HG02970 (cell line): ENCODE results near the gene DNAH5.

Source experiments
- ATAC-seq: cut with Tn5 transposase; IDR thresholded peaks from one replicate; pipeline ENCODE4 v1.9.1; 2021; ENCODE audit warnings: mild to moderate bottlenecking, moderate library complexity, moderate number of reproducible peaks; ENCODE audit not compliant: unreplicated experiment, low FRiP score

The DNAH5 gene

DNA sequence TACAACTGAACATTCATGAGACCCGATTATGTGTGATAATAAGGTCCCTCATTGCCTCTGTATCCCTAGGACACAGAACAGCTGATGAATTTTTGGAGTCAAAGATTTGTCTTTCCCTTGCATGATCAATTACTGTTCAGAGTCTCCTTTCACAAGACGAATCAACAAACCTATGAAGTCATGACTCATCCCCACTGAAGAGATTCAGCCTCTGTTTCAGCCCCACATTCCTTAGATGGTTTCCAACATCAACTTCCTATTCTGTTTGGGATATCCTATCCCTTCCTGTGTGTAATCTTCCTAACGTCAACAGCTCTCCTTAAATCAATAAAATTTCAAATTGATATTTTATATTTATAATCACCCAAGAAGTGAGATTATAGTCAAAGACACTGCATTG is 199.0 kb downstream of the DNAH5 start:
- no peak for ATAC-seq

GRCh38 chr5:13740471-13740870 is 204.0 kb downstream of the DNAH5 start:
- ATAC-seq: no peak

- ATAC-seq: no peak
Observed at GRCh38 chr5:13739479-13739878, 205.0 kb downstream of the DNAH5 start.

DNA sequence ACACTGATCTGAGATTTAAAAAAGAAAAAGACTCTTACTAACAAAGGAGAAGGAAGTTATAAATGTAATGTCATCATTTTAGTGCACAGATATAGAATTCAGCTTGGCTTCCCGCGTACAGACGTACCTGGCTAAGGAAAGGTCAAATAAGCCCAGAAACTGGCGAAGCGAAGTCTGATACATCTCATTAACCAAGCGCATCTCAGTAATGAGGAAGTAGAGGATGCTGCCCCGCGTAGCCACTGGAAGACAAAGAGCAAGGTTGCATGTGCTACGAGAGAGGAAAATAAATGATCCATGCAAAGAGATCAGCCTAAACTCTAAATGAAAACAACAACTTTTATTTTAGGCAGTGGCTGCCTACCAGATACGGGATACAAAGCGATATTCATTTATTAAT is 208.8 kb downstream of the DNAH5 start:
- ATAC-seq: no peak

DNA sequence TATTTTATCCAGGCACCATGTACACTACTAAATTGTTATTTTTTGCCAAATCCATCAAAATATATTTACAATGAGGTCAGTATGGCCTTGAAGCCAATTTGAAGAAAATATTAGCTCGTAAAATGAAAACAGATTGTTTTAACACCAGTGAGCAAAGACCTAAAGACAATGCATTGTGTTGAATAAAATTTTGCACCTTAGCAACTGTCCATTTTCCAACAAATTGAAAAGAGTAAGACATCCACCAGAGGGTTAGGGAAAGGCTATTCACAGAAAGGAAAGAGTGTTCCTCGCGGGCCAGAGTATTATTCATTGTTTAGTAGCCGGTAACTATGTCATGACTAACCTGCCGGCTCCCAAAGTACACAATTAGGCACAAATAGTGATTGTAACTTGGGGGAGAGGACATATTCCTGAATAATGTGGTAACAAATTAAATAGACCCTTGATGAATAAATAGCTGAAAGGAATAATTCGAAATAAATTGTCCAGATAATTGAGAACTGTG is 213.3 kb downstream of the DNAH5 start:
- ATAC-seq: no peak

DNA sequence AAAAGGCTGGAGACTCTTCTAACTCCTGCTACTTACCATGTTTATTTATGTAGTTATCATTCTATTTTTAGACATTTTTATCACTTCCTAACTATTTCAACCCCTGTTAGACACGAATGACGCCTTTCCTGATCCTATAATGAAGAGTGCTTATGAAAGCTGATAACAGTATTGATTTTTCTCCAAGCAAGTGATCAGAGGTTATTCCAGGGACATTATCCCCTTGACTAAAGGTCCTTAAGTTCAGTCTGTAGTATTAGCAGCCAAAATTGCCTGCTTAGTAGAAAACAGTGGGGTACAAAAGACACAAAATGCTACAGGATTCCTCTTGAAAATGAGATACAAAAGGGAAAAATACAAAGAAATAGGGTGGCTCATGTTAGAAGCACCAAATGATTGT is 235.6 kb downstream of the DNAH5 start:
- ATAC-seq: no peak

DNA sequence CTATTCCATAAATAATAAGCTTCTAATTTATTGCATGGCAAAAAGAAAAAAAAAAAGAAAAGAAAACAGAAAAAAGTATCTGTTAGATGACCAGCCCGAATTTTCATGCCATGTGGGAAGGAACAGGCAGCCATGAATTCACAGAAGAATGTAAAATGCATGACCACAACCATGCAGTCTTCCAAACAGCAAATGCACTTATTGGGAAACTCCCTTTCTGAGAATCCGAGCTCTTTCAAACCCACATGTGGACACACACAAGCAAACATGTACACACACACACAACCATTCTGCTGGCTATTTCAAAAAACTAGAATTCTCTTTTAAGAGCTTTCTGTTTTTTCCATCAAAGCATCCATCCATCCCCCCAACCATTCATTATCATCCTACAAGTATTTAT is 236.1 kb downstream of the DNAH5 start:
- ATAC-seq: no peak

DNA sequence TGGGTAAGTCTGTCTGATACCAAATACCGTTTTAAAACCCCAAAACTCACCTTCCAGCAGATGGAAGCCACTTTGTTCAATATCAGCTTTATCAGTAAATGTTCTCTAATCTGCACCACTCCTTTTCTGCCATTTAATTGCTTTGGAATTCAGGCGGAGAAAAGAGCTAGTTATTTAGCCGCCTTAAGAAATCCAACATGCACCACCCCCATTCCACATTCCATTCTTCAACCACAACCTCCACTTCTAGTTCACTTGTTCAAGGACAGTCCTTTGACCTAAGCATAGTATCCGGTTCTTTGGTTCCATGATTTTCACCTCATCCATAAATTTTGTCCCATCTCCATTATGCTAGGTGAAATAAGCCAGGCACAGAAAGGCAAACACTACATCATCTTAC is 240.1 kb downstream of the DNAH5 start:
- ATAC-seq: no peak

GRCh38 chr5:13700626-13701025 is 243.9 kb downstream of the DNAH5 start:
- no peak for ATAC-seq

- ATAC-seq: no peak
Observed at GRCh38 chr5:13698885-13699284, 245.6 kb downstream of the DNAH5 start.

DNA sequence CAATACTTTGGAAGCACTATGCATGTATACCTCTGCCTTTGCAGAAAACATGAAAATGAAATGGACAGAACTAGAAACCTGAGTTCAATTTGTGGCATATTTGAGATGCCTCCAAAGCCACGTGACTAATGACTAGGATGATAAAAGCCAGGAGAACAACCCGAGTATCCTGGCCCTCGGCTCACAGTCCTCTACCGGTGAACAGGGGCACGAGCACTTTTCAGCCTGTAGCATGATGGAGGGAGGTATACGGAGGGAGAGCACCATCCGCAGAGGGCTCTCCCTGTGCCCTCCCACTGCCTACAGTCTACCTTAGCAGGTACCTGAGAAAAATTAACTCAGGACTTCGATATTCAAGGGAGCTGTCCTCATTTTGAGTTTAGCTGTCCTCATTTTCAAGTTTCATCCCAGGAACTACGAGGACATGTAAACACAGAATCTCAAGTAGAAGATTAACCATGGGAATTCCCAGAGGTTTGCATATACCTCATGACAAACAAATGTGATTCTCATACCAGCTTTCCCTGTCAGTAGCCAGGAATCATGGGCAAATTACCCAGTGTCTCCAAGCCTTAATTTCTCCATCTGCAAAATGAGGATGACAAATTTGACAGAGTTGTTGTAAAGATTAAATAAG is 249.3 kb downstream of the DNAH5 start:
- ATAC-seq: no peak

DNA sequence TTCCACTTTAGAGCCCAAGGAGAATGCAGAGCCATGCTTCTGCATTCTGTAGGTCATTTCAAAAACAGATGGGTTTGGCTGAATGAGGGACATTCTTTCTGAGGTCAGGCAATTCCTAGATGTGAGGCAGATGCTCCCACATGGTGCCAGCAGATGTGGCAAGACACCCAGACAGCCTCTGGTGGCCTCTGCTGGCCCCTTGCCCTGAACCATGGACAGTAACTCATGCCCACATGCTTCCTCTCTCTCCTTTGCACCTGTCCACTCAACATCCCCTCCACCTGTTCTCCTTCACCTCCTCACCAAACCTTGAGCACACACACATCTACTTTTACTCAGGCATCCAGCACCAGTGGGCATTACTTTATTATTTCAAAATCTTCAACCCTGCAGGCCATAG is 252.3 kb downstream of the DNAH5 start:
- no peak for ATAC-seq

DNA sequence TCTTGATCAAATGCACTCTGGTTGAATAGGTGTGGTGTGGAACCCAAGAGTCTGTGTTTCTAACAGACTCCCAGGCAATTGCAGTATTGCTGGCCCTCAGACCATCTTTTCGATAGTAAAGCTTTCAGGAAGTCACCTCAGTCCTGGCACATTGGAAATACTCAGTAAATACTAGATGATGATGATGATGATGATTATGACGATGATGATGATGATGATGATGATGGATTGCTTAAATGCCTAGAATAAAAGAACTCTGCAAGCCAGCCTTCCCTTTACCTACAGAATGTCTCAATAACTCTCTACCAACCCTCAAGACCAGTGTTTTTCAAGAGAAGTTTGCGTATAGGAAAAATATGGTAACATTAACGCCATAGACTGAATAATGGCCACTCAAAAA is 268.0 kb downstream of the DNAH5 start:
- ATAC-seq: no peak

- ATAC-seq: no peak
Observed at GRCh38 chr5:13674391-13674790, 270.1 kb downstream of the DNAH5 start.

DNA sequence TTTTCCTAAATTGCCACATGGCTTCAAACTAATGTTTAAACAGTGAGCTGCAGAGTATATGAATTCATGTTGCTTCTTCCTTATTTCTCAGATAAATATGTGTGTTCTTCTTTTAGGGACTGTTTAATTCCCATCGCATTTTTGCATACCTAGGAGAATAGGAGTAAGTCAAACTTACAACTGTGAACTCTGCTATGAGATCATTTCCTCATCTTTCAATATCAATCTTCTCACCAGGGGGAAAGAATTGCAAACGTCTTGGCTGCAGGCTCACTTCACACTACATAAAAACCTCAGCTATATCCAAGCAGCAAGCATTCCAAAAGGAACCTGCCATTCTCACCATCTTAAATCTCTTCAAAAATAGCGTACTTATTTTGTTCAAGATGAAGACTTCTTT is 271.0 kb downstream of the DNAH5 start:
- no peak for ATAC-seq

GRCh38 chr5:13664377-13664776 is 280.1 kb downstream of the DNAH5 start:
- ATAC-seq: no peak

DNA sequence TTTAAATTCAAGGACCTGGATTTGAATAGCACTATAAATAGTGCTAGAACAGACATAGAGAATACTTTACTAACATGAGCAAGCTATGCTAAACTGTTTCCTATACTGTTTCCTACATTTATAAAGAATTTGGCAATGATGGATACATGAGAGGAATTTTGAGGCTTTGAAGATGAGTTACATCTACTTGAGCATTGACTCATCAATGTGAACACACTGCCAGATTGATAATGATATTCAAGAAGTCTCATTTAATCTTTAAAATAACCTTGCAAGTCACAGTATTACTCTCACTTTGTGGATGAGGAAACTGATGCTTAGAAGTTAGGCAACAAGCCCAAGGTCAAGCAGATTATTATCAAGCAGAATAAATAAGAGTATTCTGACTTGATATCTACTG is 281.9 kb downstream of the DNAH5 start:
- ATAC-seq: no peak

GRCh38 chr5:13661272-13661671 is 283.2 kb downstream of the DNAH5 start:
- no peak for ATAC-seq

- ATAC-seq: no peak
Observed at GRCh38 chr5:13660072-13660471, 284.4 kb downstream of the DNAH5 start.

DNA sequence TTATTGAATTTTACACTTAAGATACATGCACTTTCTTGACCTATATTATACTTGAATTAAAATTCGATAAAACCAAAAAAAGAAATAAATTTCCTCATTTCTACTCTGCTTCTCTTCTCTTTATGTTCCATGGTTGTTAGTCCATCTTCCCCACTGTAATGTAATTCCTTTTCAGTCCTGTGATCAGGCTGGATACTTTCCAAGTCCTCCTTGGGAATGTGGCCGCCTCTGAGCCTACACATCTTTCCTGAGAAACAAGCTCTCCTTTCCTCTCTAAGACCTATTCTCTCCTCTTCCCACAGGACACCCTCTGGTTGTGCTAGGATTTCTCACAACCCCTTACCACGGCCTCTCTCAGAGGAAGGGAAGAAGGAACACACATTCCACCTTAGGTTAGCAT is 285.1 kb downstream of the DNAH5 start:
- ATAC-seq: no peak

DNA sequence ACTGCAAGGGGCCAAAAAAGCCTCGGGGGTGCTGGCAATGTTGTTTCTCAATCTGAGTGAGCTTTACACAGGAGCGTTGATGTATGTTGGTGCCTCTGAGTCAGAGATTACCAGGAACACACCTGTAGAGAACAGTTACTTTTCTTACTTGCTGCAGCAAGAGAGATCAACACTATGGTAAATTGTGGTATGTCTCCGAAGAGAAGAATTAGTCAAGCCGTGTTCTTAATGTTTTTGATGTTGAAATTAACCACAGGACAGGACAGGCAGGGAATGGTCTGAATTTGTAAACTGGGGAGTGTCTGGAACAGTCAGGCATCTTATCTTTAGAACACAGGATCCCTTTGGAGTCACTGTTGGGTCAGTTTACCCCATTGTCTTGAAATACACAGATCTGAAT is 285.7 kb downstream of the DNAH5 start:
- ATAC-seq: no peak

GRCh38 chr5:13658152-13658551 is 286.3 kb downstream of the DNAH5 start:
- ATAC-seq: no peak

DNA sequence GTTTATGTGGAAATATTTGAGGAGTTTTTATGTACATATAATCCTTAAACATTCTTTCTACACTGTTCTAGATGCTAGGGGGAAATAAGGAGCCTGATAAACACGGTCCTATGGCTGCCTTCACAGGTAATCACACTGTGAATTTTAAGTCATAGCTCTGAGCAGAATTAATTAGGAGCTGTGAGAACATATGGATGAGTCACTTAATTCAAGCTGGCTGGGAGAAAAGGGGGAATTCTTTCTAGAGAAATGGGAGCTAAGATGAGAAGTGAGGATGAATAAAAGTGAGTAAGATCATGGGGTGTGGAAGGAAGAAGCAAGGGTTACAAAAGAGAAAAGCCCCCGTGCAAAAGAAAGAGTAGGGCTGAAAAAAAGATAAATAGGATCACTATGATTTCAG is 290.8 kb downstream of the DNAH5 start:
- ATAC-seq: no peak
